Caco-2 (cell line): ENCODE measurements around the gene CROCC2. TPM values are rescaled to one million over a fixed set of nuclear protein-coding genes. Genes with fewer than 3 reads are reported as not detected.

Experiments
- BruUV-seq: library from RNA; stranded (reverse); fragments of 400-500 nt; replicated peaks from 2 replicates; lab custom pipeline; 2021; lab: Mats Ljungman, UMichigan
- CTCF ChIA-PET: fragments of 300-600 bp; sonication (Branson Sonifier 250); formaldehyde crosslinking; loops from one replicate; lab custom pipeline; 2022; ENCODE audit warnings: antibody characterized with exemption; lab: Charles Lee
- POLR2A ChIA-PET: fragments of 300-600 bp; sonication (Branson Sonifier 250); formaldehyde crosslinking; loops from one replicate; lab custom pipeline; 2022; ENCODE audit warnings: antibody characterized with exemption; lab: Charles Lee
- DNase-seq, 2 experiments: peaks; one replicate each; pipeline versions ENCODE4 v3.0.0 to v3.0.0-alpha.2; 2020 to 2022
- H3K27me3 ChIP-seq: replicated peaks from 2 replicates; pipeline ENCODE4 v1.6.0; 2011; ENCODE audit warnings: low read length; ENCODE audit not compliant: control insufficient read depth, insufficient read depth
- H3K36me3 ChIP-seq: 2 replicates; pipeline ENCODE4 v1.5.1; 2011; ENCODE audit warnings: low read length; ENCODE audit not compliant: control insufficient read depth, insufficient read depth
- H3K4me1 ChIP-seq: fragments of 250-450 bp; sonication (Bioruptor Pico); 2 replicates; pipeline ENCODE4 v1.5.1; 2020; ENCODE audit warnings: mild to moderate bottlenecking
- H3K4me3 ChIP-seq: 2 replicates; pipeline ENCODE4 v1.5.1; 2011; ENCODE audit warnings: low read depth, mild to moderate bottlenecking, control low read depth, low read length
- H3K9me3 ChIP-seq: fragments of 250-450 bp; sonication (Bioruptor Pico); 2 replicates; pipeline ENCODE4 v1.5.1; 2020; ENCODE audit warnings: mild to moderate bottlenecking, moderate library complexity
- H3K27ac Mint-ChIP-seq: one replicate; pipeline ENCODE4 v1.8.0; 2022; ENCODE audit warnings: mixed read lengths; ENCODE audit not compliant: unreplicated experiment
- H3K27me3 Mint-ChIP-seq: one replicate; pipeline ENCODE4 v1.8.0; 2022; ENCODE audit warnings: mixed read lengths; ENCODE audit not compliant: insufficient read depth, unreplicated experiment
- H3K36me3 Mint-ChIP-seq: one replicate; pipeline ENCODE4 v1.8.0; 2022; ENCODE audit warnings: mild to moderate bottlenecking, mixed read lengths; ENCODE audit not compliant: insufficient read depth, unreplicated experiment
- H3K4me1 Mint-ChIP-seq: one replicate; pipeline ENCODE4 v1.8.0; 2022; ENCODE audit warnings: low read depth, mixed read lengths; ENCODE audit not compliant: unreplicated experiment
- H3K4me3 Mint-ChIP-seq: one replicate; pipeline ENCODE4 v1.8.0; 2022; ENCODE audit warnings: mild to moderate bottlenecking, moderate library complexity, mixed read lengths; ENCODE audit not compliant: unreplicated experiment
- H3K9me3 Mint-ChIP-seq: one replicate; pipeline ENCODE4 v1.8.0; 2022; ENCODE audit warnings: mixed read lengths; ENCODE audit not compliant: unreplicated experiment
- intact Hi-C: fragments of 100-400 bp; cut with micrococcal nuclease; formaldehyde crosslinking; loops from one replicate; pipeline ENCODE4 v1.10.0; 2022; ENCODE audit not compliant: unreplicated experiment
- total RNA-seq: library from RNA; stranded (reverse); gene quantifications from 2 replicates; pipeline ENCODE4 v1.2.3, GENCODE V29; 2022
- TF ChIP-seq, protein P1 (sequence below), 2 experiments: fragments of 200-600 bp in 1 of 2; IDR thresholded peaks; 1 replicate in 1 of 2; 2 replicates in 1 of 2; pipeline versions ENCODE4 v1.5.1 to v1.8.0; 2011 to 2022; ENCODE audit warnings: antibody characterized with exemption in 1 of 2, control low read depth in 1 of 2, inconsistent platforms in 1 of 2, low read depth in 1 of 2, low read length in 1 of 2, mild to moderate bottlenecking in 1 of 2, moderate library complexity in 1 of 2; ENCODE audit not compliant: insufficient read depth in 1 of 2, severe bottlenecking in 1 of 2, unreplicated experiment in 1 of 2

The CROCC2 gene
- total RNA-seq, 1 experiment from 2014 or later: not detected

DNA sequence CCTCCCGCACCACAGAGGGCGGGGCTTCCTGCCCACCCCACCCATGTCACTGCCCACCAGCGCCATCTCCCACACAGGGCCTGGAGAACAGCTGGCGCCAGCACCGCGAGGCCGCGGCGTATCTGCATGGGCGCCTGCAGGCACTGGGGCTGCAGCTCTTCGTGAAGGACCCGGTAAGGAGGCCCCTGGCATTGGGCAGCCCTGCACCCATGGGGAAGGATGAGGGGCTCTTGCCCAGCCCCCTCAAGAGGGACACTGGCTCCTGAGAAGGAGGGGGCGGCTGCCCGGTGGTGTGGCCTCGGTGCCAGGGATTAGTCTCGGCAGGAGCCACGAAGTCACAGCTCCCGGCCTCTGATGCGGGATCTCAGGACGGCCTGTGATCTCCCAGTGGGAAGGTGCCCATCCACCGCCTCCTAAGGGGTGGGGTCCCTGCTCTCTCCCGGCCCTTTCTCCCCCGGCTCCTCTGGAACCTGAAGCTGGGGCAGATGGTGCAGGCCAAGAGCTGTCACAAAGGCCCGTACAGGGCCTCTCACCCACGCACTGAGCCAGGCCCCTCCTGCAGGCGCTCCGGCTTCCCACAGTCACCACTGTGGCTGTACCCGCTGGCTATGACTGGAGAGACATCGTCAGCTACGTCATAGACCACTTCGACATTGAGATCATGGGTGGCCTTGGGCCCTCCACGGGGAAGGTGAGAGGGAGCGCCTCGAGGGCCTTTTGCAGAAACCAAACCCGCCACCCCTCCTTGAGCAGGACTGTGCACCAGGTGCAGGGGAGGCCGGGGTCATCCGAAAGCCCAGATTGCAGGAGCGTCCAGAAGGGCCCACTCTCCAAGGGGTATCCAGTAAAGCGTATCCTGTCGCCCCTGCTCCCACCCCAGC lies 28.4 kb upstream of the CROCC2 start:
- TF ChIP-seq, protein P1, sequence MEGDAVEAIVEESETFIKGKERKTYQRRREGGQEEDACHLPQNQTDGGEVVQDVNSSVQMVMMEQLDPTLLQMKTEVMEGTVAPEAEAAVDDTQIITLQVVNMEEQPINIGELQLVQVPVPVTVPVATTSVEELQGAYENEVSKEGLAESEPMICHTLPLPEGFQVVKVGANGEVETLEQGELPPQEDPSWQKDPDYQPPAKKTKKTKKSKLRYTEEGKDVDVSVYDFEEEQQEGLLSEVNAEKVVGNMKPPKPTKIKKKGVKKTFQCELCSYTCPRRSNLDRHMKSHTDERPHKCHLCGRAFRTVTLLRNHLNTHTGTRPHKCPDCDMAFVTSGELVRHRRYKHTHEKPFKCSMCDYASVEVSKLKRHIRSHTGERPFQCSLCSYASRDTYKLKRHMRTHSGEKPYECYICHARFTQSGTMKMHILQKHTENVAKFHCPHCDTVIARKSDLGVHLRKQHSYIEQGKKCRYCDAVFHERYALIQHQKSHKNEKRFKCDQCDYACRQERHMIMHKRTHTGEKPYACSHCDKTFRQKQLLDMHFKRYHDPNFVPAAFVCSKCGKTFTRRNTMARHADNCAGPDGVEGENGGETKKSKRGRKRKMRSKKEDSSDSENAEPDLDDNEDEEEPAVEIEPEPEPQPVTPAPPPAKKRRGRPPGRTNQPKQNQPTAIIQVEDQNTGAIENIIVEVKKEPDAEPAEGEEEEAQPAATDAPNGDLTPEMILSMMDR (IDR thresholded peaks at IDR 0.05; ENCODE audit: insufficient read depth in 1 of 2, low read depth in 1 of 2, low read length in 1 of 2, severe bottlenecking in 1 of 2, unreplicated experiment in 1 of 2): no peak
- intact Hi-C loops: no loop called here
- no peak overlapping the region for H3K27ac Mint-ChIP-seq
- no peaks in the 10 kb centered on the region for H3K27me3 ChIP-seq
- POLR2A ChIA-PET: no interaction called here
- H3K4me3 Mint-ChIP-seq: no peak overlapping the region
- no TSS peak for BruUV-seq
- H3K9me3 ChIP-seq: no peaks in the 10 kb centered on the region
- no peaks in the 10 kb centered on the region for H3K36me3 Mint-ChIP-seq
- H3K9me3 Mint-ChIP-seq: no peaks in the 10 kb centered on the region
- peak in 1 of 2 experiments; percentile 14 for DNase-seq
- H3K27me3 Mint-ChIP-seq: no peaks in the 10 kb centered on the region
- no peak overlapping the region for H3K4me3 ChIP-seq
- CTCF ChIA-PET: interaction anchor here (0.9 kb wide), 1 partner anchor 37 kb away, joined by 3 read pairs; no protein-coding TSS in a partner anchor
- no peaks in the 10 kb centered on the region for H3K4me1 Mint-ChIP-seq
- H3K4me1 ChIP-seq: peaks cover 19% of the 10 kb centered on the region
- no peaks in the 10 kb centered on the region for H3K36me3 ChIP-seq

DNA sequence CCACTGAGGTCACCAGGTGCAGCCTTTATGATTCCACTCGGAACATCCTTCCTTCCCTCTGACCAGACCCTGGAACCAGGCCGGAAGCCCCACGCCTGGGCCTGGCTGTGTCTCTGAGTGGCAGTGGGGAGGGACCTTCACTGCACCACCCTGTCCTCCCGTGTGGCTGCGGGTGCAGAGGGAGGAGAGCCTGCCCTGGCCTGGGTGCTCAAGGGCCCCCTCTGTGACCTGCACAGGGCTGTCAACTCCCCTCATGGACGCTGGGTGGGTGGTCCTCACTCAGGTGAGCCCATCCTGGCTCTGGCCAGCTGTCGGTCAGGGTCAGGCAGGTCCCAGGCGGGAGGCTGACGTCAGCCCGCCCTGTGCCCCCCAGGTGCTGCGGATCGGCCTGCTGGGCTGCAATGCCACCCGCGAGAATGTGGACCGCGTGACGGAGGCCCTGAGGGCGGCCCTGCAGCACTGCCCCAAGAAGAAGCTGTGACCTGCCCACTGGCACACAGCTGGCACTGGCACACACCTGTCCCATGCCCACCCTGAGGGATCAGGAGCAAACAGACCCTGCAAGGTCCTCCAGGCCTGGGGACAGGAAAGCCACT lies 27.7 kb upstream of the CROCC2 start:
- Histone ChIP-seq H3K9me3 (no peaks in the 10 kb centered on the region), H3K27me3 (no peaks in the 10 kb centered on the region), H3K4me3 (no peak overlapping the region), H3K4me1 (peaks cover 17% of the 10 kb centered on the region), H3K36me3 (no peaks in the 10 kb centered on the region)
- Mint-ChIP-seq H3K27me3 (no peaks in the 10 kb centered on the region), H3K36me3 (peaks cover 3% of the 10 kb centered on the region), H3K4me3 (no peak overlapping the region), H3K27ac (no peak overlapping the region), H3K9me3 (no peaks in the 10 kb centered on the region), H3K4me1 (no peaks in the 10 kb centered on the region)
- CTCF ChIA-PET: no interaction called here
- peak in 1 of 2 experiments; percentile 14 for DNase-seq
- TF ChIP-seq, protein P1 (IDR thresholded peaks at IDR 0.05; ENCODE audit: insufficient read depth in 1 of 2, low read depth in 1 of 2, low read length in 1 of 2, severe bottlenecking in 1 of 2, unreplicated experiment in 1 of 2): no peak
- BruUV-seq: no TSS peak
- POLR2A ChIA-PET: no interaction called here
- intact Hi-C loops: no loop called here

DNA sequence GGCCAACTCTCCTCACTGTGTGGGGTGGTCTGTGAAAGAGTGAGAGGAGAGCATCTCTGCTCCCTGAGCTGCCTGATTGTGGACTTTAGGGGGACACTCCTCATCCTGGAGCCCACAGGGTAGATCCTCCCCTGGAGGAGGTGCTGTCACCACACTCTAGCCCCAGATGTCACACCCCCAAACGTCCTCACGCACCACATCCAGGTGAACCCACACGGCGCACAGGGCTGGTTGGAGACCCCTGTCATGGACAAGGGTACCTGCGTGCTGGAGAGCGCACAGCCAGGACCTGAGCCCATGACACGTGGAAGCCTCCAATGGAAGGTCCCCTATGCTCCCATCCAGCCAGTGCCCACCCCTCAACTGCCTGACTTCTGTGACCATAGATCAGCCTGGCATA lies 27.0 kb upstream of the CROCC2 start:
- H3K27me3 Mint-ChIP-seq: no peaks in the 10 kb centered on the region
- H3K36me3 Mint-ChIP-seq: peaks cover 9% of the 10 kb centered on the region
- TF ChIP-seq, protein P1 (IDR thresholded peaks at IDR 0.05; ENCODE audit: insufficient read depth in 1 of 2, low read depth in 1 of 2, low read length in 1 of 2, severe bottlenecking in 1 of 2, unreplicated experiment in 1 of 2): no peak
- H3K4me3 Mint-ChIP-seq: no peak overlapping the region
- Histone ChIP-seq H3K36me3 (no peaks in the 10 kb centered on the region), H3K9me3 (no peaks in the 10 kb centered on the region), H3K4me3 (no peak overlapping the region), H3K27me3 (no peaks in the 10 kb centered on the region), H3K4me1 (peaks cover 10% of the 10 kb centered on the region)
- H3K4me1 Mint-ChIP-seq: no peaks in the 10 kb centered on the region
- no TSS peak for BruUV-seq
- ChIA-PET POLR2A (no interaction called here), CTCF (no interaction called here)
- intact Hi-C loops: no loop called here
- H3K9me3 Mint-ChIP-seq: no peaks in the 10 kb centered on the region
- no peak overlapping the region for H3K27ac Mint-ChIP-seq
- DNase-seq: peak in 1 of 2 experiments; percentile 7
